ENCODE data around the gene OASL.

OASL gene

GRCh38 chr12:120991965-120992364 lies 47.1 kb downstream of the OASL start:
- DNase-seq (ENCODE audit: low spot score), result no peak

GRCh38 chr12:120990487-120991055 lies 48.5 kb downstream of the OASL start:
- no peak for DNase-seq (ENCODE audit: low spot score)

GRCh38 chr12:120989687-120990086 lies 49.4 kb downstream of the OASL start:
- no peak for DNase-seq (ENCODE audit: low spot score)

- no peak for DNase-seq (ENCODE audit: low spot score)
Measured at GRCh38 chr12:120988658-120989057, 50.4 kb downstream of the OASL start.

GRCh38 chr12:120988234-120988633 lies 50.8 kb downstream of the OASL start:
- no peak for DNase-seq (ENCODE audit: low spot score)

- no peak for DNase-seq (ENCODE audit: low spot score)
Measured at GRCh38 chr12:120984351-120984898, 54.6 kb downstream of the OASL start.

GRCh38 chr12:120983759-120984158 lies 55.3 kb downstream of the OASL start:
- no peak for DNase-seq (ENCODE audit: low spot score)

GRCh38 chr12:120982659-120983058 lies 56.4 kb downstream of the OASL start:
- DNase-seq (ENCODE audit: low spot score), result no peak

GRCh38 chr12:120981407-120981941 lies 57.6 kb downstream of the OASL start:
- no peak for DNase-seq (ENCODE audit: low spot score)

- DNase-seq (ENCODE audit: low spot score), result no peak
Measured at GRCh38 chr12:120980800-120981368, 58.2 kb downstream of the OASL start.

- DNase-seq (ENCODE audit: low spot score), result no peak
Measured at GRCh38 chr12:120979862-120980696, 59.0 kb downstream of the OASL start.

- DNase-seq (ENCODE audit: low spot score), result no peak
Measured at GRCh38 chr12:120979220-120979861, 59.7 kb downstream of the OASL start.

GRCh38 chr12:120978296-120979219 lies 60.5 kb downstream of the OASL start, which contains the start of gene HNF1A:
TSS of gene HNF1A (plus strand) at chr12:120978543. CDS start at chr12:120978769, 226 bp downstream.
- DNase-seq (ENCODE audit: low spot score), result no peak

GRCh38 chr12:120977531-120978295 lies 61.3 kb downstream of the OASL start:
- no peak for DNase-seq (ENCODE audit: low spot score)

GRCh38 chr12:120972870-120973543 lies 66.0 kb downstream of the OASL start:
- DNase-seq (ENCODE audit: low spot score), result no peak

- peak; percentile 80 for DNase-seq (ENCODE audit: low spot score)
Measured at GRCh38 chr12:120971299-120972180, 67.5 kb downstream of the OASL start.

- no peak for DNase-seq (ENCODE audit: low spot score)
Measured at GRCh38 chr12:120970310-120970709, 68.7 kb downstream of the OASL start.
